Neural cell (in vitro differentiated cells): Measurements from ENCODE around the gene CSDE1. TPM values are rescaled to one million over a fixed set of nuclear protein-coding genes. Genes with fewer than 3 reads are reported as not detected.

ENCODE experiments used
- H2AFZ ChIP-seq: fragments of 200-600, 300-800 bp; sonication (generic), shearing (Covaris generic); 2 replicates; pipeline ENCODE4 v1.6.0; 2014; ENCODE audit warnings: low read depth, mild to moderate bottlenecking, antibody characterized with exemption, low read length, moderate library complexity
- H3F3A ChIP-seq: fragments of 200-600 bp; shearing (Covaris generic); 2 replicates; pipeline ENCODE4 v1.6.1; 2016; ENCODE audit warnings: mild to moderate bottlenecking, moderate library complexity, mixed read lengths, antibody characterized with exemption, low read length; ENCODE audit not compliant: insufficient read depth, poor library complexity, severe bottlenecking
- H3K27ac ChIP-seq: fragments of 200-600, 300-800 bp; sonication (generic), shearing (Covaris generic); 2 replicates; pipeline ENCODE4 v1.5.1; 2014; ENCODE audit warnings: mild to moderate bottlenecking, low read length, moderate library complexity
- H3K27me3 ChIP-seq: fragments of 300-800, 200-600 bp; sonication (generic), shearing (Covaris generic); 2 replicates; pipeline ENCODE4 v1.6.0; 2014; ENCODE audit warnings: mild to moderate bottlenecking, low read depth, low read length, moderate library complexity; ENCODE audit not compliant: insufficient read depth
- H3K36me3 ChIP-seq: fragments of 300-800, 200-600 bp; sonication (generic), shearing (Covaris generic); 2 replicates; pipeline ENCODE4 v1.5.1; 2014; ENCODE audit warnings: mild to moderate bottlenecking, antibody characterized with exemption, low read length, moderate library complexity; ENCODE audit not compliant: insufficient read depth
- H3K4me2 ChIP-seq: fragments of 300-800, 200-600 bp; sonication (generic), shearing (Covaris generic); 2 replicates; pipeline ENCODE4 v1.6.0; 2014; ENCODE audit warnings: mild to moderate bottlenecking, low read length
- H3K4me3 ChIP-seq: fragments of 300-800, 200-600 bp; sonication (generic), shearing (Covaris generic); 2 replicates; pipeline ENCODE4 v1.5.1; 2014; ENCODE audit warnings: mild to moderate bottlenecking, low read length, moderate library complexity
- H3K79me2 ChIP-seq: fragments of 200-600 bp; shearing (Covaris generic); replicated peaks from 2 replicates; pipeline ENCODE4 v1.6.0; 2014; ENCODE audit warnings: mild to moderate bottlenecking, low read length, moderate library complexity; ENCODE audit not compliant: insufficient read depth
- H3K9ac ChIP-seq: fragments of 300-800, 200-600 bp; sonication (generic), shearing (Covaris generic); 2 replicates; pipeline ENCODE4 v1.6.1; 2016; ENCODE audit warnings: mild to moderate bottlenecking, low read length, mixed read lengths
- H3K9me2 ChIP-seq: fragments of 200-600 bp; shearing (Covaris generic); 2 replicates; pipeline ENCODE4 v1.6.1; 2016; ENCODE audit warnings: mild to moderate bottlenecking, low read length, mixed read lengths; ENCODE audit not compliant: insufficient read depth
- H3K9me3 ChIP-seq: fragments of 200-600, 300-800 bp; sonication (generic), shearing (Covaris generic); 2 replicates; pipeline ENCODE4 v1.6.1; 2016; ENCODE audit warnings: mild to moderate bottlenecking, mixed run types, low read length, moderate library complexity, mixed read lengths
- H4K20me1 ChIP-seq: fragments of 200-600 bp; shearing (Covaris generic); 2 replicates; pipeline ENCODE4 v1.6.1; 2016; ENCODE audit warnings: mild to moderate bottlenecking, mixed run types; ENCODE audit not compliant: insufficient read depth
- EP300 ChIP-seq: fragments of 450-650 bp; conservative IDR thresholded peaks from 2 replicates; pipeline ENCODE4 v1.6.1; 2014; ENCODE audit warnings: antibody characterized with exemption, mild to moderate bottlenecking, moderate library complexity; ENCODE audit not compliant: poor library complexity, severe bottlenecking
- EZH2 ChIP-seq: fragments of 200-600, 300-800 bp; shearing (Covaris generic), sonication (generic); IDR thresholded peaks from 2 replicates; pipeline ENCODE4 v1.6.1; 2014; ENCODE audit warnings: antibody characterized with exemption, low read length, borderline replicate concordance, mild to moderate bottlenecking; ENCODE audit not compliant: insufficient read depth, poor library complexity, severe bottlenecking
- MXI1 ChIP-seq: fragments of 450-650 bp; conservative IDR thresholded peaks from 2 replicates; pipeline ENCODE4 v1.6.1; 2014; ENCODE audit warnings: antibody characterized with exemption, mild to moderate bottlenecking; ENCODE audit not compliant: poor library complexity, severe bottlenecking
- POLR2AphosphoS5 ChIP-seq: IDR thresholded peaks from 2 replicates; pipeline ENCODE4 v1.6.1; 2012
- RAD21 ChIP-seq: fragments of 450-650 bp; conservative IDR thresholded peaks from 2 replicates; pipeline ENCODE4 v1.6.1; 2014; ENCODE audit warnings: antibody characterized with exemption, mild to moderate bottlenecking, moderate library complexity
- SMC3 ChIP-seq: fragments of 450-650 bp; conservative IDR thresholded peaks from 2 replicates; pipeline ENCODE4 v1.6.1; 2014; ENCODE audit warnings: antibody characterized with exemption, mild to moderate bottlenecking, moderate library complexity; ENCODE audit not compliant: poor library complexity
- TAF1 ChIP-seq: IDR thresholded peaks from 2 replicates; pipeline ENCODE4 v1.6.1; 2012; ENCODE audit warnings: low read depth
- polyA plus RNA-seq: library from polyadenylated mRNA; depleted of rRNA; stranded (reverse); fragments of >200 nt; gene quantifications from 2 replicates; pipeline ENCODE4 v1.2.3, GENCODE V29; 2014
- TF ChIP-seq, protein P1 (sequence below): IDR thresholded peaks from 2 replicates; pipeline ENCODE4 v1.6.1; 2012; ENCODE audit warnings: borderline replicate concordance
- TF ChIP-seq, protein P2 (sequence below): fragments of 450-650 bp; IDR thresholded peaks from 2 replicates; pipeline ENCODE4 v1.5.1; 2014; ENCODE audit warnings: antibody characterized with exemption, mild to moderate bottlenecking, moderate library complexity; ENCODE audit not compliant: poor library complexity, severe bottlenecking

The CSDE1 gene
- polyA plus RNA-seq, 1 donor from 2014 or later: 424 TPM

DNA sequence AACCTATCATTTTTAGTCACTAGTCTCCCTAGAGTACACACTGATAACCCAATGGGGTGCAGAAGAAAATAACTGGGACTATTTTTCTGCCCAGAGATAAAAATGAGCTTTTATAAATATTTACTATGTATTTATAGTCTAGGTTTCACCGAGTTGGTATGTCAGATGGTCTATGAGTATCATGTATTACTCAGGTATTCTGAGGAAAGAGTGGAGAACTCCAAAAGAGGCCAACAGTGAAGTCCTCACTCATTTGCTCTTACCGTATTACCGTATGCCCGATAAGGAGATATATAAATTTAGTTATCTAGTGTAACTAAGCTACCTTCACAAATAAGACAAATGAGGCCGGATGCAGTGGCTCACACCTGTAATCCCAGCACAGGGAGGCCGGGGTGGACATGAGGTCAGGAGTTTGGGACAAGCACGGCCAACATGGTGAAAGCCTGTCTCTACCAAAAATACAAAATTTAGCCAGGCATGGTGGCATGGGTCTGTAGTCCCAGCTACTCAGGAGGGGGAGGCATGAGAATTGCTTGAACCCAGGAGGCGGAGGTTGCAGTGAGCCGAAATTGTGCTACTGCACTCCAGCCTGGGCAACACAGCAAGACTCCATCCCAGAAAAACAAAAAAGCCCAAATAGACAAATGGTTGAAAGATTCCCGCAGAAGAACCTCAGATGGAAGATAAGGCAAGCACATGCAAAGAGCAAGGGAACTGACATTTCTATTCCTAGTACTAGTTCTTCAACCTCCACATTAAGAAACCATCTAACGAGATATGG, 15.6 kb downstream of the CSDE1 start:
- H3K79me2 ChIP-seq: peaks cover 95% of the 10 kb centered on the region
- TF ChIP-seq SMC3 (no peak), POLR2AphosphoS5 (no peak), EZH2 (no peak), EP300 (no peak), TAF1 (no peak), RAD21 (no peak), MXI1 (no peak)
- TF ChIP-seq, protein P1, sequence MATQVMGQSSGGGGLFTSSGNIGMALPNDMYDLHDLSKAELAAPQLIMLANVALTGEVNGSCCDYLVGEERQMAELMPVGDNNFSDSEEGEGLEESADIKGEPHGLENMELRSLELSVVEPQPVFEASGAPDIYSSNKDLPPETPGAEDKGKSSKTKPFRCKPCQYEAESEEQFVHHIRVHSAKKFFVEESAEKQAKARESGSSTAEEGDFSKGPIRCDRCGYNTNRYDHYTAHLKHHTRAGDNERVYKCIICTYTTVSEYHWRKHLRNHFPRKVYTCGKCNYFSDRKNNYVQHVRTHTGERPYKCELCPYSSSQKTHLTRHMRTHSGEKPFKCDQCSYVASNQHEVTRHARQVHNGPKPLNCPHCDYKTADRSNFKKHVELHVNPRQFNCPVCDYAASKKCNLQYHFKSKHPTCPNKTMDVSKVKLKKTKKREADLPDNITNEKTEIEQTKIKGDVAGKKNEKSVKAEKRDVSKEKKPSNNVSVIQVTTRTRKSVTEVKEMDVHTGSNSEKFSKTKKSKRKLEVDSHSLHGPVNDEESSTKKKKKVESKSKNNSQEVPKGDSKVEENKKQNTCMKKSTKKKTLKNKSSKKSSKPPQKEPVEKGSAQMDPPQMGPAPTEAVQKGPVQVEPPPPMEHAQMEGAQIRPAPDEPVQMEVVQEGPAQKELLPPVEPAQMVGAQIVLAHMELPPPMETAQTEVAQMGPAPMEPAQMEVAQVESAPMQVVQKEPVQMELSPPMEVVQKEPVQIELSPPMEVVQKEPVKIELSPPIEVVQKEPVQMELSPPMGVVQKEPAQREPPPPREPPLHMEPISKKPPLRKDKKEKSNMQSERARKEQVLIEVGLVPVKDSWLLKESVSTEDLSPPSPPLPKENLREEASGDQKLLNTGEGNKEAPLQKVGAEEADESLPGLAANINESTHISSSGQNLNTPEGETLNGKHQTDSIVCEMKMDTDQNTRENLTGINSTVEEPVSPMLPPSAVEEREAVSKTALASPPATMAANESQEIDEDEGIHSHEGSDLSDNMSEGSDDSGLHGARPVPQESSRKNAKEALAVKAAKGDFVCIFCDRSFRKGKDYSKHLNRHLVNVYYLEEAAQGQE: no peak
- TF ChIP-seq, protein P2, sequence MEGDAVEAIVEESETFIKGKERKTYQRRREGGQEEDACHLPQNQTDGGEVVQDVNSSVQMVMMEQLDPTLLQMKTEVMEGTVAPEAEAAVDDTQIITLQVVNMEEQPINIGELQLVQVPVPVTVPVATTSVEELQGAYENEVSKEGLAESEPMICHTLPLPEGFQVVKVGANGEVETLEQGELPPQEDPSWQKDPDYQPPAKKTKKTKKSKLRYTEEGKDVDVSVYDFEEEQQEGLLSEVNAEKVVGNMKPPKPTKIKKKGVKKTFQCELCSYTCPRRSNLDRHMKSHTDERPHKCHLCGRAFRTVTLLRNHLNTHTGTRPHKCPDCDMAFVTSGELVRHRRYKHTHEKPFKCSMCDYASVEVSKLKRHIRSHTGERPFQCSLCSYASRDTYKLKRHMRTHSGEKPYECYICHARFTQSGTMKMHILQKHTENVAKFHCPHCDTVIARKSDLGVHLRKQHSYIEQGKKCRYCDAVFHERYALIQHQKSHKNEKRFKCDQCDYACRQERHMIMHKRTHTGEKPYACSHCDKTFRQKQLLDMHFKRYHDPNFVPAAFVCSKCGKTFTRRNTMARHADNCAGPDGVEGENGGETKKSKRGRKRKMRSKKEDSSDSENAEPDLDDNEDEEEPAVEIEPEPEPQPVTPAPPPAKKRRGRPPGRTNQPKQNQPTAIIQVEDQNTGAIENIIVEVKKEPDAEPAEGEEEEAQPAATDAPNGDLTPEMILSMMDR: no peak
- H3K9me2 ChIP-seq: no peaks in the 10 kb centered on the region
- no peak overlapping the region for H3K4me3 ChIP-seq
- no peaks in the 10 kb centered on the region for H3F3A ChIP-seq
- no peaks in the 10 kb centered on the region for H3K9me3 ChIP-seq
- H2AFZ ChIP-seq: no peak overlapping the region
- H3K4me2 ChIP-seq: no peak overlapping the region
- peaks cover 4% of the 10 kb centered on the region for H3K36me3 ChIP-seq
- H4K20me1 ChIP-seq: peaks cover 9% of the 10 kb centered on the region
- no peaks in the 10 kb centered on the region for H3K27me3 ChIP-seq
- no peak overlapping the region for H3K9ac ChIP-seq
- H3K27ac ChIP-seq: no peak overlapping the region

DNA sequence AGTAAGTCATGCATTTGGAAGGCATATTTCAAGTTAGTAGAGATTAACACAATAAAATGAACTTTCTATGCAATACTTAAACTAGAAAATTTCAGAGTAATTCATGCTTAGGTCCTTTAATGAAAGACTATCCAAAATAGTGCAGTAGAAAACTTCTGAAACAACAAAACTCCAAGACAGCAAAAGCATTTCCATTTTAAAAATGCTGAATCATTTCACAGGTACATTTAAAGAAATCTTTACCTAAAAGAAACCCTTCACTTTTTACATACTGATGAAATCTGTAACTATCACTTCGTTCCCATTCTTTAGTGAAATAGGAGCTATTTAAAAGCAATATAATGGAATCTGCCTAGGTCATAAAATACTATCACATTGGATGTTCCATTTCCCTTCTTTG, 17.5 kb downstream of the CSDE1 start:
- Histone ChIP-seq H3K27me3 (no peaks in the 10 kb centered on the region), H3K9ac (no peak overlapping the region), H3K79me2 (peaks cover 79% of the 10 kb centered on the region), H3F3A (no peaks in the 10 kb centered on the region), H3K9me3 (no peaks in the 10 kb centered on the region), H4K20me1 (peaks cover 5% of the 10 kb centered on the region), H3K4me2 (no peak overlapping the region), H3K36me3 (peaks cover 9% of the 10 kb centered on the region), H2AFZ (no peak overlapping the region), H3K27ac (no peak overlapping the region), H3K9me2 (no peaks in the 10 kb centered on the region), H3K4me3 (no peak overlapping the region)
- TF ChIP-seq, protein P2: no peak
- TF ChIP-seq MXI1 (no peak), TAF1 (no peak), EZH2 (no peak), POLR2AphosphoS5 (no peak), SMC3 (no peak), RAD21 (no peak), EP300 (no peak)
- TF ChIP-seq, protein P1: no peak
